22Rv1 (cell line): ENCODE measurements around the gene CDS1.

ENCODE experiments used
- CTCF ChIP-seq: fragments of 450-650 bp; IDR thresholded peaks from 2 replicates; pipeline ENCODE4 v1.5.1; 2017; ENCODE audit warnings: mild to moderate bottlenecking
- ZFX ChIP-seq: fragments of 450-650 bp; IDR thresholded peaks from 2 replicates; pipeline ENCODE4 v1.6.1; 2017; ENCODE audit warnings: antibody characterized with exemption, borderline replicate concordance

GRCh38 chr4:84547211-84547610, 35.7 kb upstream of the CDS1 start:
- TF ChIP-seq CTCF (no peak), ZFX (no peak)
